ENCODE data around the gene HSPB7. TPM values are rescaled to one million over a fixed set of nuclear protein-coding genes. Genes with fewer than 3 reads are reported as not detected.

Gene HSPB7
- total RNA-seq, 1 donor from 2014 or later: not detected

- peaks cover 14% of the 10 kb centered on the region for H3F3A ChIP-seq (ENCODE audit: low read depth)
- H3K4me1 ChIP-seq: peaks cover 6% of the 10 kb centered on the region
- peaks cover 7% of the 10 kb centered on the region for H3K27me3 ChIP-seq
- no peak overlapping the region for H3K9ac ChIP-seq
- Mint-ChIP-seq H3K4me3 (no peak overlapping the region), H3K9me3 (peaks cover 14% of the 10 kb centered on the region), H3K27ac (no peak overlapping the region), H3K27me3 (ENCODE audit: insufficient read depth, low read depth) (peaks cover 11% of the 10 kb centered on the region), H3K4me1 (peaks cover 34% of the 10 kb centered on the region), H3K36me3 (peaks cover 34% of the 10 kb centered on the region)
- TF ChIP-seq CTCF (IDR thresholded peaks at IDR 0.05) (no peak), EZH2 (IDR thresholded peaks at IDR 0.05) (no peak), EZH2phosphoT487 (IDR thresholded peaks at IDR 0.05) (no peak)
- no peaks in the 10 kb centered on the region for H3K9me3 ChIP-seq (ENCODE audit: low read depth)
- no peak overlapping the region for H2AFZ ChIP-seq (replicated peaks)
- peaks cover 42% of the 10 kb centered on the region for H4K20me1 ChIP-seq (ENCODE audit: low read depth)
- peaks cover 7% of the 10 kb centered on the region for H3K36me3 ChIP-seq
- H3K79me2 ChIP-seq (ENCODE audit: low read depth): no peaks in the 10 kb centered on the region
- H3K4me3 ChIP-seq: no peak overlapping the region
- no peak for DNase-seq (ENCODE audit: low spot score)
- no peak overlapping the region for H3K4me2 ChIP-seq
- H3K27ac ChIP-seq: no peak overlapping the region
These were observed 51.5 kb downstream of the HSPB7 start for GRCh38 chr1:15966081-15966955.

DNA sequence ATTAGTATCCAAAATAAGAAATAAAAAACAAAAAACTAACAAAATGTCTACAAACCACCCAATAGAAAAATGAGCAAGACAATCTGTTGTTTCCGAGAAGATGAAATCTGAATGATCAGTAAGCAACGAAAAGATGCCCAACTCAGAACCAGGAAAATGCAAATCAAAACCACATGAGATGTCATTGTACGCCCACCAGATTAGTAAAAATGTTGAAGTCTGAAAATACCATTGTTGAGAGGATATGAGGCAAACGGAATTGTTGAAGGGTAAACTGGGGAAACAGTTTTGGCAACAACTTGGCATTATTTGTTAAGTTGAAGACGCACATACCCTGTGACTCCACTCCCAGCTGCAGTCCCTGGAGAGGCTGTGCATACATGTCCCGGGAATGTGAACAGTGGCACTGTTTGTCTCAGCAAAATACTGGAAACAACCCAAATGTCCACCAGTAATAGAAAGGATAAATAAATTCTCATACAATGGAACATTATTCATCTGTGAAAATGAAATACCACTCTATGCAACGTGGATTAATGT lies 52.5 kb downstream of the HSPB7 start:
- no peak overlapping the region for H2AFZ ChIP-seq (replicated peaks)
- peaks cover 9% of the 10 kb centered on the region for H3K4me1 ChIP-seq
- H3K4me1 Mint-ChIP-seq: peaks cover 45% of the 10 kb centered on the region
- peaks cover 29% of the 10 kb centered on the region for H3K36me3 Mint-ChIP-seq
- no peak for DNase-seq (ENCODE audit: low spot score)
- no peak overlapping the region for H3K27ac ChIP-seq
- no peak overlapping the region for H3K4me3 Mint-ChIP-seq
- peaks cover 13% of the 10 kb centered on the region for H3K9me3 Mint-ChIP-seq
- TF ChIP-seq EZH2phosphoT487 (IDR thresholded peaks at IDR 0.05): no peak
- no peak for TF ChIP-seq CTCF (IDR thresholded peaks at IDR 0.05)
- TF ChIP-seq EZH2 (IDR thresholded peaks at IDR 0.05): no peak
- H3K9me3 ChIP-seq (ENCODE audit: low read depth): no peaks in the 10 kb centered on the region
- H3K27ac Mint-ChIP-seq: no peak overlapping the region
- H3K27me3 ChIP-seq: peaks cover 16% of the 10 kb centered on the region
- H3K4me2 ChIP-seq: no peak overlapping the region
- H4K20me1 ChIP-seq (ENCODE audit: low read depth): peaks cover 53% of the 10 kb centered on the region
- no peaks in the 10 kb centered on the region for H3K79me2 ChIP-seq (ENCODE audit: low read depth)
- H3K36me3 ChIP-seq: peaks cover 7% of the 10 kb centered on the region
- peaks cover 18% of the 10 kb centered on the region for H3F3A ChIP-seq (ENCODE audit: low read depth)
- H3K27me3 Mint-ChIP-seq (ENCODE audit: insufficient read depth, low read depth): peaks cover 11% of the 10 kb centered on the region
- no peak overlapping the region for H3K4me3 ChIP-seq
- no peak overlapping the region for H3K9ac ChIP-seq

Small RNA genes lying within 50 kb of the gene (small RNA-seq; reads per million reads assigned to genes)
- gene AL355994.1 (not detected), gene AL355994.5 (not detected)

Other genes with a start within 250 kb of the HSPB7 start
- gene UQCRHL, start 210.4 kb downstream of the HSPB7 start, total RNA-seq (ENCODE audit: low replicate concordance): 2.8 and 4.8 TPM in 2 replicates
- gene SPEN, start 170.3 kb downstream of the HSPB7 start, total RNA-seq (ENCODE audit: low replicate concordance): 40.1 and 59.6 TPM in 2 replicates
- 19.5 and 34.0 TPM in 2 replicates for gene ZBTB17, start 41.9 kb downstream of the HSPB7 start, total RNA-seq (ENCODE audit: low replicate concordance)
- not detected in 2 replicates for gene SRARP, start 13.8 kb downstream of the HSPB7 start, total RNA-seq (ENCODE audit: low replicate concordance)
- not detected in 2 replicates for gene CLCNKA, start 4.0 kb upstream of the HSPB7 start, total RNA-seq (ENCODE audit: low replicate concordance)
- 0.97 and 2.7 TPM in 2 replicates for gene CLCNKB, start 25.7 kb upstream of the HSPB7 start, total RNA-seq (ENCODE audit: low replicate concordance)
- gene FAM131C, start 55.6 kb upstream of the HSPB7 start, total RNA-seq (ENCODE audit: low replicate concordance): 0.13 and 2.6 TPM in 2 replicates
- gene EPHA2, start 138.0 kb upstream of the HSPB7 start, total RNA-seq (ENCODE audit: low replicate concordance): 14.9 and 40.9 TPM in 2 replicates
- gene ARHGEF19, start 194.6 kb upstream of the HSPB7 start, total RNA-seq (ENCODE audit: low replicate concordance): 10.9 and 22.2 TPM in 2 replicates
- gene CPLANE2, start 219.1 kb upstream of the HSPB7 start, total RNA-seq (ENCODE audit: low replicate concordance): 3.0 and 11.4 TPM in 2 replicates